ENCODE measurements around the gene TUBG2. TPM values are rescaled to one million over a fixed set of nuclear protein-coding genes. Genes with fewer than 3 reads are reported as not detected.

Gene TUBG2
- polyA plus RNA-seq, 1 of the 3 experiments (the other 2 are of a cell fraction): 33.9 TPM

DNA sequence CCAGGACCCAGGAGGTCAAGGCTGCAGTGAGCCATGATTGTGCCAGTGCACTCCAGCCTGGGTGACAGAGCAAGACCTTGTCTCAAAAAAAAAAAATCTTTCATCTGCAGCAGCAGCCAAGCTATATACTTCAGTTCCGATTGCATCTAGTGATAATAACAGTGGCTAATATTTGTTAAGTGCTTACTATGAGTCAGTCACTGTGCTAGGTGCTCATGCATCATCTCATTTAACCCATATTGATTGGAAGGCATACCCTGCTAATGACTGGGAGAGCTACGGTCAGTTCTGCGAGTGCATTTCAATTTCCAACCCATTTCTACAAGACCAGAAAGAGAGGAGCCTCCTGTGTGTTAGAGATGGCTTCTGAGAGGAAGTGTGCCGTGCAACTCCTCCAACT is 7.7 kb upstream of the TUBG2 start:
- Histone ChIP-seq H3K27ac (ENCODE audit: low read depth in 2 of 2, low read length in 1 of 2) (no peak overlapping the region), H2AFZ (ENCODE audit: low read depth) (no peak overlapping the region), H3K4me2 (no peak overlapping the region), H3F3A (replicated peaks; ENCODE audit: insufficient read depth) (peaks cover 20% of the 10 kb centered on the region), H3K36me3 (replicated peaks in 1 of 2; ENCODE audit: control insufficient read depth in 1 of 2, insufficient read depth in 2 of 2, low read length in 1 of 2) (no peaks in the 10 kb centered on the region), H4K20me1 (ENCODE audit: insufficient read depth) (no peaks in the 10 kb centered on the region), H3K9me2 (no peaks in the 10 kb centered on the region), H3K79me2 (ENCODE audit: insufficient read depth) (no peaks in the 10 kb centered on the region), H3K4me1 (ENCODE audit: control insufficient read depth in 1 of 2, insufficient read depth in 2 of 2, low read depth in 1 of 2, low read length in 1 of 2) (peaks cover 0 to 12% of the 10 kb centered on the region in 2 experiments; a peak in 1 of 4 replicates), H3K9ac (no peak overlapping the region), H3K4me3 (ENCODE audit: low read depth in 2 of 2, low read length in 1 of 2) (no peak overlapping the region), H3K27me3 (ENCODE audit: insufficient read depth) (no peaks in the 10 kb centered on the region), H3K9me3 (no peaks in the 10 kb centered on the region)
- TF ChIP-seq EZH2phosphoT487 (IDR thresholded peaks at IDR 0.05; ENCODE audit: borderline replicate concordance, low read depth) (no peak), PBX3 (IDR thresholded peaks at IDR 0.05) (no peak), FOXM1 (IDR thresholded peaks at IDR 0.05; ENCODE audit: low read depth) (no peak), NRF1 (IDR thresholded peaks at IDR 0.05; ENCODE audit: low read depth, low read length) (no peak), RAD21 (IDR thresholded peaks at IDR 0.05; ENCODE audit: low read length) (no peak), GABPA (IDR thresholded peaks at IDR 0.05; ENCODE audit: low read depth) (no peak), MAX (IDR thresholded peaks at IDR 0.05; ENCODE audit: low read depth) (no peak), TCF12 (IDR thresholded peaks at IDR 0.05) (no peak), FOSL2 (IDR thresholded peaks at IDR 0.05; ENCODE audit: borderline replicate concordance, low read depth) (no peak), TAF1 (IDR thresholded peaks at IDR 0.05; ENCODE audit: borderline replicate concordance, low read depth, low read length) (no peak), USF2 (IDR thresholded peaks at IDR 0.05; ENCODE audit: borderline replicate concordance, low read depth, low read length) (no peak), RFX5 (IDR thresholded peaks at IDR 0.05; ENCODE audit: low read length) (no peak), EP300 (IDR thresholded peaks at IDR 0.05; ENCODE audit: borderline replicate concordance in 1 of 2, low read depth in 1 of 2, low read length in 1 of 2) (no peak), CHD2 (IDR thresholded peaks at IDR 0.05; ENCODE audit: low read length, partially characterized antibody) (no peak), USF1 (IDR thresholded peaks at IDR 0.05; ENCODE audit: borderline replicate concordance, low read depth) (no peak), POLR2AphosphoS5 (IDR thresholded peaks at IDR 0.05; ENCODE audit: low read depth, low read length) (no peak), MXI1 (IDR thresholded peaks at IDR 0.05; ENCODE audit: low read depth, low read length) (no peak), NFIC (IDR thresholded peaks at IDR 0.05; ENCODE audit: borderline replicate concordance) (no peak)
- no peak for DNase-seq
- POLR2A ChIA-PET: interaction anchor here (0.6 kb wide), 1 partner anchor 14 kb away, joined by 4 read pairs; no protein-coding TSS in a partner anchor
- 80% methylated on average over 4 of the region's 4 CpGs for WGBS (ENCODE audit: low lambda C conversion rate)
- CTCF ChIA-PET: no interaction called here

Data from SK-N-SH (cell line).